HepG2 (cell line): ENCODE results near the gene PAX7.

ENCODE experiments used
- JUNB ChIP-seq: sonication (generic); formaldehyde crosslinking; IDR thresholded peaks from 2 replicates; pipeline ENCODE4 v1.8.0; 2022; ENCODE audit warnings: missing genetic modification reagents, mild to moderate bottlenecking, borderline replicate concordance
- MYNN ChIP-seq: sonication (generic); formaldehyde crosslinking; IDR thresholded peaks from 2 replicates; pipeline ENCODE4 v1.4.0; 2020; ENCODE audit warnings: mild to moderate bottlenecking, low read depth, missing genetic modification reagents
- ZBTB20 ChIP-seq: sonication (generic); formaldehyde crosslinking; IDR thresholded peaks from 2 replicates; pipeline ENCODE4 v1.8.1; 2023; ENCODE audit warnings: missing genetic modification reagents, low read depth, mild to moderate bottlenecking, borderline replicate concordance
- TF ChIP-seq, protein P1 (sequence below), 2 experiments: IDR thresholded peaks; 2 replicates each; pipeline ENCODE4 v1.6.1; 2011 to 2012; ENCODE audit warnings: low read length in 2 of 2, borderline replicate concordance in 1 of 2, low read depth in 1 of 2, mild to moderate bottlenecking in 1 of 2, moderate library complexity in 1 of 2
- TF ChIP-seq, protein P2 (sequence below): IDR thresholded peaks from 2 replicates; pipeline ENCODE4 v1.6.1; 2012; ENCODE audit warnings: inconsistent platforms
- TF ChIP-seq, protein P3 (sequence below): IDR thresholded peaks from 2 replicates; pipeline ENCODE4 v1.6.1; 2016; ENCODE audit warnings: mild to moderate bottlenecking, missing biosample characterization, missing genetic modification reagents

DNA sequence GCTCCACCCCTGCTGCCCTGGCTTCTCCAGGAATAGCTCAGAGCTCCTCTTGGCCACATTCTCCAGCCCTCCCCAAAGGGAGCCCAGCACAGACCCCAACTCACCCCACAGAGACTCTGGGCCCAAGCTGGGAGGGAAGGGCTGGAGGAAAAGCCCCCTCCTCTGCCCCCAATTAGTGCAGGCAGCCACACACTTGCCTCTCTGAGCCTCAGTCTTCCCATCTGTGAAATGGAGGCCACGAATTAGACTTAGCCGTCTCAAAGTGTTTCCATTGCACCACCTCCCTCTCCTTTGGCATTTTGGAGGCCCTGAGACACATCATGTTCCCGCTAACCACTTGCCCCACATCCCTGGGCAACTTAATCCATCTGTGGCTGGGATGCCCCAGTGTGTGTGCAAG, 108.0 kb downstream of the PAX7 start:
- TF ChIP-seq, protein P1, sequence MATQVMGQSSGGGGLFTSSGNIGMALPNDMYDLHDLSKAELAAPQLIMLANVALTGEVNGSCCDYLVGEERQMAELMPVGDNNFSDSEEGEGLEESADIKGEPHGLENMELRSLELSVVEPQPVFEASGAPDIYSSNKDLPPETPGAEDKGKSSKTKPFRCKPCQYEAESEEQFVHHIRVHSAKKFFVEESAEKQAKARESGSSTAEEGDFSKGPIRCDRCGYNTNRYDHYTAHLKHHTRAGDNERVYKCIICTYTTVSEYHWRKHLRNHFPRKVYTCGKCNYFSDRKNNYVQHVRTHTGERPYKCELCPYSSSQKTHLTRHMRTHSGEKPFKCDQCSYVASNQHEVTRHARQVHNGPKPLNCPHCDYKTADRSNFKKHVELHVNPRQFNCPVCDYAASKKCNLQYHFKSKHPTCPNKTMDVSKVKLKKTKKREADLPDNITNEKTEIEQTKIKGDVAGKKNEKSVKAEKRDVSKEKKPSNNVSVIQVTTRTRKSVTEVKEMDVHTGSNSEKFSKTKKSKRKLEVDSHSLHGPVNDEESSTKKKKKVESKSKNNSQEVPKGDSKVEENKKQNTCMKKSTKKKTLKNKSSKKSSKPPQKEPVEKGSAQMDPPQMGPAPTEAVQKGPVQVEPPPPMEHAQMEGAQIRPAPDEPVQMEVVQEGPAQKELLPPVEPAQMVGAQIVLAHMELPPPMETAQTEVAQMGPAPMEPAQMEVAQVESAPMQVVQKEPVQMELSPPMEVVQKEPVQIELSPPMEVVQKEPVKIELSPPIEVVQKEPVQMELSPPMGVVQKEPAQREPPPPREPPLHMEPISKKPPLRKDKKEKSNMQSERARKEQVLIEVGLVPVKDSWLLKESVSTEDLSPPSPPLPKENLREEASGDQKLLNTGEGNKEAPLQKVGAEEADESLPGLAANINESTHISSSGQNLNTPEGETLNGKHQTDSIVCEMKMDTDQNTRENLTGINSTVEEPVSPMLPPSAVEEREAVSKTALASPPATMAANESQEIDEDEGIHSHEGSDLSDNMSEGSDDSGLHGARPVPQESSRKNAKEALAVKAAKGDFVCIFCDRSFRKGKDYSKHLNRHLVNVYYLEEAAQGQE (IDR thresholded peaks at IDR 0.05; ENCODE audit: borderline replicate concordance in 1 of 2, low read depth in 1 of 2, low read length in 2 of 2): no peak
- no peak for TF ChIP-seq MYNN (CRISPR knock-in tag)
- TF ChIP-seq, protein P2, sequence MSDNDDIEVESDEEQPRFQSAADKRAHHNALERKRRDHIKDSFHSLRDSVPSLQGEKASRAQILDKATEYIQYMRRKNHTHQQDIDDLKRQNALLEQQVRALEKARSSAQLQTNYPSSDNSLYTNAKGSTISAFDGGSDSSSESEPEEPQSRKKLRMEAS: no peak
- no peak for TF ChIP-seq ZBTB20
- TF ChIP-seq JUNB (CRISPR knock-in tag): no peak
- TF ChIP-seq, protein P3, sequence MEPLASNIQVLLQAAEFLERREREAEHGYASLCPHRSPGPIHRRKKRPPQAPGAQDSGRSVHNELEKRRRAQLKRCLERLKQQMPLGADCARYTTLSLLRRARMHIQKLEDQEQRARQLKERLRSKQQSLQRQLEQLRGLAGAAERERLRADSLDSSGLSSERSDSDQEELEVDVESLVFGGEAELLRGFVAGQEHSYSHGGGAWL: no peak
